ENCODE results near the gene RCC2. TPM values are rescaled to one million over a fixed set of nuclear protein-coding genes. Genes with fewer than 3 reads are reported as not detected.

Gene RCC2
- total and polyA plus RNA-seq, 8 donors, result 15.8 to 73.6 (median 26.0) TPM

DNA sequence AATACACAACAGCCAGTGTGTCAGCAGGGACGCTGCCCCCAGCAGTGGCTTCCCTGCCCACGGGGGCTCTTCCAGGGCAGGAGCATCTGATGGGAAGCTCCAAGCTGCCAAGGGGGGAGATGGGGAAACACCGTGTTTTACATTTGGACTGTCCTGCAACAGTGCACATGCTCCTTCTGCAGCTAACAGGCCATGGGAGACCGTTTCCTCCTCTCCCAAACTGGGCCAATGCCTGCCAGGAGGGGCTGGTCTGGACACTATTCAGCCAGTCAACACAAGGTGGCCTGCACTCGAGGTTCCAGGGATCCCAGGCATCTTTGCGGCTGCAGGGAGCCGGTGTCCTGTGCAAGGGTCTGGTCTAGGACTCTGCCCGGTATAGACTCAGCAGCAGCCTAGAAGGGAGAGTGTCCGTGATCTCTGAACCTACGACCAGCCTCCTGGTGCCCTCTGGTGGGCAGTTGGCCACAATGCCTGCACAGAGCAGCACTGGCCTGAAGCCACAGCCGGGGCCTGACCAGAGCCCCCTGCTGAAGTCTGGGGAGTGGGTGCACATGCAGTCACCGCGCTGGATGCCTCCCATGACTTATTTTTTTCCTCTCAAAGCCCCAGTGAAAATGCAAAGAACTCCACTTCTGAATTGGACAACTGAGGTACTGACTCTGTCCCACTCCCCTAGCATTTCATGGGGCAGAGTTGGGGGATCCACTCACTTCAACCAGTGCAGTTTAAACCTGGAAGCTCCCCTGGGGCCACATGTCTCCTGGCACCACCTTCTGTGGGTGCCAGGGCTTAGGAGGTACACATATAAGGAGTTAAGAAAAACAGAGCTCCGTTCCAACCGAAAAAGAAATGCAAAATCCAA is 33.3 kb downstream of the RCC2 start:
- intact Hi-C loops (cut with DNase I; ENCODE audit: low total_unique reads), result no loop called here
- no peak overlapping the region for H3K4me3 ChIP-seq
- TF ChIP-seq CTCF (IDR thresholded peaks at IDR 0.05), result peak in 5 of 7 experiments; percentile 15 to 55 (median 52)
- TF ChIP-seq POLR2AphosphoS5 (IDR thresholded peaks at IDR 0.05), result no peak
- TF ChIP-seq POLR2A (IDR thresholded peaks at IDR 0.05), result no peak
- TF ChIP-seq EP300 (IDR thresholded peaks at IDR 0.05), result no peak
- no peaks in the 10 kb centered on the region for H3K27me3 ChIP-seq
- H3K36me3 ChIP-seq, result peaks cover 29 to 49% (median 44%) of the 10 kb centered on the region in 4 donors
- WGBS, 5 donors, result 52 to 59% (median 54%) methylated on average over 8 to 15 of the region's 15 CpGs
- peaks cover 0 to 21% (median 16%) of the 10 kb centered on the region in 4 donors for H3K4me1 ChIP-seq
- no peak overlapping the region for H3K27ac ChIP-seq
- no peaks in the 10 kb centered on the region for H3K9me3 ChIP-seq
- peak; percentile 63 to 82 for DNase-seq

DNA sequence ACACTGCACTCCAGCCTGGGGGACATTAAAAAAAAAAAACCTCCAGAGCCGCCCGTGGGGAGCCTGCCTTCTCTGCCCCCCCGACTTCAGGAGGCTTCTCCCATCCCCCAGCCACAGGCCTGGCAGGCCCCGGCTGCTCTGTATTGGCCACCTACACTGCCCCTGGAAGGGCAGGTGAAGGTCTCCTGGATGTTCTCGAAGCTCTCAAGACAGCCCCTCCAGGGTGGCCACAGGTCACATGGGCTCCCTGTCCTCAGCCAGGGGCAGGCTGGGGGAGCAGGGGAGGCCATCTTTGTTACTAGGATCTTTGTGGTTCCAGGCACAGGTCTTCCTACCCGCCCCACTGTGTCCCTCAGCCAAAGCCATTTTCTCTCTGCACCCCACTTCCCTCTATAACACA is 34.7 kb downstream of the RCC2 start:
- intact Hi-C loops (cut with DNase I; ENCODE audit: low total_unique reads), result no loop called here
- Histone ChIP-seq H3K4me1 (peaks cover 0 to 17% (median 12%) of the 10 kb centered on the region in 4 donors), H3K27me3 (no peaks in the 10 kb centered on the region), H3K9me3 (no peaks in the 10 kb centered on the region), H3K36me3 (peaks cover 17 to 36% (median 31%) of the 10 kb centered on the region in 4 donors), H3K27ac (no peak overlapping the region), H3K4me3 (no peak overlapping the region)
- no peak for DNase-seq
- 57 to 76% (median 64%) methylated on average over 5 to 6 of the region's 6 CpGs for WGBS, 5 donors
- TF ChIP-seq POLR2AphosphoS5 (IDR thresholded peaks at IDR 0.05) (no peak), EP300 (IDR thresholded peaks at IDR 0.05) (no peak), POLR2A (IDR thresholded peaks at IDR 0.05) (no peak), CTCF (IDR thresholded peaks at IDR 0.05) (no peak)

DNA sequence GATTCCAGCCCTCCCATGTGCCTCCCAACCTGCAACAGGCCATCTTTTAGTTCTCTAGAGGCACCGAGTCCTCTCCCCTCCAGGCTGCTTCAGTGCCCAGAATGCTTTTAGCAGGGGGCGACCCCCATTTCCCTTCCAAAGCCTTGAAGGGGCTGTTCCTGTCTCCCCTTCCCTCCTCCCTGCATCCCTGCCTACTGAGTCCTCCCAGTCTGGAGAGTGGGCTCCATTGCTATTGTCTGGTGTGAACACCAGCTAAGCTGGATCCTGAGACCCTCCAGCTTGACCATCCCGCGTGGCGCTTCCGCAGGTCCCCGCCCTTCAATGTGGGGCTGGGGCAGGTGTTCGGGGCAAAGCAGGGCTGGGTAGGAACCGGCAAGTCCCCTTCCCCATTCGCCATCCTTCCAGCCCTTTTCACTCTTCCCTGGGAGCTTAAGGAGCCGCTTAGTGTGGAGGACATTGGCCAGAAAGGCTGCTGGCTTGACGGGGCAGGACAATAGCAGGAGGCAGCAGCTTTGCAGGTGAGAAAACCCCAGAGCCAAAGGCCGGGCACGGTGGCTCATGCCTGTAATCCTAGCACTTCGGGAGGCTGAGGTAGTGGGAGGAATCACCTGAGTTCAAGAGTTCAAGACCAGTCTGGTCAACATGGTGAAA is 35.3 kb downstream of the RCC2 start:
- Histone ChIP-seq H3K27me3 (no peaks in the 10 kb centered on the region), H3K4me1 (peaks cover 0 to 13% (median 8%) of the 10 kb centered on the region in 4 donors), H3K27ac (no peak overlapping the region), H3K36me3 (peaks cover 10 to 30% (median 24%) of the 10 kb centered on the region in 4 donors), H3K4me3 (no peak overlapping the region), H3K9me3 (no peaks in the 10 kb centered on the region)
- DNase-seq, result no peak
- TF ChIP-seq POLR2AphosphoS5 (IDR thresholded peaks at IDR 0.05), result no peak
- TF ChIP-seq POLR2A (IDR thresholded peaks at IDR 0.05), result no peak
- no peak for TF ChIP-seq CTCF (IDR thresholded peaks at IDR 0.05)
- no peak for TF ChIP-seq EP300 (IDR thresholded peaks at IDR 0.05)
- intact Hi-C loops (cut with DNase I; ENCODE audit: low total_unique reads), result no loop called here
- 52 to 68% (median 58%) methylated on average over 11 to 15 of the region's 15 CpGs for WGBS, 5 donors

DNA sequence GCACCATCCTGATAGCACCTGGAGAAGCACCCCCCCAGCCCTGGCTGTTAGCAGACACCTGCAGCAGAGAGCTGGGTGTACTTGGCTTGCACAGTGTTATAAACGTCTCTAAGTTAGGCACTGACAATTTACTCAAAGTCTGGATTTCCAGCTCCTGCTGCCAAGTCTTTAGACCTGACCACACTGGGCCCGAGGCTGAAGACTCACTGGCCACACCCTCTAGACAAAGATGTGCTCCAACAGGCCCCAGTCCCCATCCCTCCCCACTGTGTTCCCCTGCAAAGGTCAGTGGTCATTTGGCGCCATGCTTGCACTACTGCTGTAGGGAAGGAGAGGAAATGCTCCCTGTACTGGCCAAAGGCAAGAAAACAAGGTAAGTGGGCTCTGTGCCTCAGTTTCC is 36.4 kb downstream of the RCC2 start:
- 31 to 35% (median 33%) methylated on average over 3 of the region's 3 CpGs for WGBS, 5 donors
- peaks cover 0 to 13% (median 7%) of the 10 kb centered on the region in 4 donors for H3K4me1 ChIP-seq
- intact Hi-C loops (cut with DNase I; ENCODE audit: low total_unique reads), result no loop called here
- no peak for DNase-seq
- H3K27ac ChIP-seq, result no peak overlapping the region
- H3K9me3 ChIP-seq, result no peaks in the 10 kb centered on the region
- no peaks in the 10 kb centered on the region for H3K27me3 ChIP-seq
- H3K4me3 ChIP-seq, result no peak overlapping the region
- TF ChIP-seq CTCF (IDR thresholded peaks at IDR 0.05), result no peak
- TF ChIP-seq POLR2AphosphoS5 (IDR thresholded peaks at IDR 0.05), result no peak
- TF ChIP-seq EP300 (IDR thresholded peaks at IDR 0.05), result no peak
- no peak for TF ChIP-seq POLR2A (IDR thresholded peaks at IDR 0.05)
- peaks cover 3 to 19% (median 13%) of the 10 kb centered on the region in 4 donors for H3K36me3 ChIP-seq
